Right lobe of liver (tissue), 6 donors: ENCODE data around the gene KLF2. TPM values are rescaled to one million over a fixed set of nuclear protein-coding genes. Genes with fewer than 3 reads are reported as not detected.

Source experiments
- ATAC-seq, 4 donors: fragments of 200-7000 bp; cut with Tn5 transposase; one replicate each; pipeline ENCODE4 v1.9.1; 2020; ENCODE audit warnings: mild to moderate bottlenecking in 4 of 4, moderate library complexity in 4 of 4
- DNase-seq, 3 donors: peaks; one replicate each; pipeline ENCODE4 v3.0.0-alpha.2; 2020
- H3K27ac ChIP-seq, 3 donors: fragments of 200-600 bp; one replicate each; pipeline ENCODE4 v1.8.0; 2022
- H3K27me3 ChIP-seq, 2 donors: fragments of 200-600 bp; one replicate each; pipeline ENCODE4 v1.8.0; 2022
- H3K36me3 ChIP-seq, 4 donors: fragments of 200-600 bp; sonication (generic) in 1 of 4; one replicate each; pipeline versions ENCODE4 v1.5.1 to v1.8.0; 2017 to 2022; ENCODE audit warnings: control low read depth in 1 of 4
- H3K4me1 ChIP-seq, 4 donors: fragments of 200-600 bp; sonication (generic) in 1 of 4; one replicate each; pipeline versions ENCODE4 v1.5.1 to v1.8.0; 2017 to 2022; ENCODE audit warnings: control low read depth in 1 of 4
- H3K4me3 ChIP-seq, 3 donors: fragments of 200-600 bp; one replicate each; pipeline ENCODE4 v1.8.0; 2022
- H3K9me3 ChIP-seq, 4 donors: fragments of 200-600 bp; sonication (generic) in 1 of 4; one replicate each; pipeline versions ENCODE4 v1.5.1 to v1.8.0; 2017 to 2022; ENCODE audit warnings: control low read depth in 1 of 4
- CTCF ChIP-seq, 4 donors: fragments of 200-600 bp in 3 of 4; fragments of 450-650 bp in 1 of 4; IDR thresholded peaks; one replicate each; pipeline versions ENCODE4 v1.5.1 to v1.8.0; 2016 to 2022; ENCODE audit warnings: antibody characterized with exemption in 4 of 4, mild to moderate bottlenecking in 2 of 4
- POLR2A ChIP-seq: fragments of 450-650 bp; IDR thresholded peaks from one replicate; pipeline ENCODE4 v1.6.1; 2017; ENCODE audit warnings: antibody characterized with exemption, mild to moderate bottlenecking
- WGBS: methylation state at CpG from one replicate; pipeline ENCODE4 v1.1.6; 2018; ENCODE audit warnings: low coverage, low lambda C conversion rate; ENCODE audit not compliant: insufficient coverage; ENCODE audit errors: missing lambda C conversion rate; 5-methylcytosine and 5-hydroxymethylcytosine counted together
- intact Hi-C, 2 donors: fragments of 100-400 bp; cut with DNase I; formaldehyde crosslinking; loops; one replicate each; pipeline versions ENCODE4 v1.11.2 to v1.14.1; 2022
- total RNA-seq, 6 experiments: library from RNA; depleted of rRNA in 2 of 6; stranded (reverse); fragments of >200 nt in 2 of 6; fragmentation: NEBNext Ultra II Directional in 3 of 6; extraction: Animal tissue kit (Norgen Biotek cat#: 25700) in 3 of 6; gene quantifications; one replicate each; pipeline versions ENCODE4 v1.1.0 to v1.2.4, GENCODE V29; 2016 to 2023
- donor health status: DM: no; HTN: yes; CAD: no.
- donor health status: DM: no; HTN: no; CAD: no.
- donor health status: DM: no; HTN: no; CAD: no.
- donor health status: DM: no; HTN: yes; CAD: no.
- donor health status: DM: no; HTN: yes; CAD: no.

KLF2 gene
- total RNA-seq, 6 experiments from 2014 or later, result 3.7 to 10.1 (median 4.8) TPM

- no peak for ATAC-seq
- intact Hi-C loops, result no loop called here
- no peak for TF ChIP-seq POLR2A
- DNase-seq, result no peak
- WGBS, result 76% methylated on average over 9 of the region's 21 CpGs
- H3K9me3 ChIP-seq, result no peaks in the 10 kb centered on the region
- no peaks in the 10 kb centered on the region for H3K4me1 ChIP-seq
- H3K27ac ChIP-seq, result no peak overlapping the region
- H3K36me3 ChIP-seq, result no peaks in the 10 kb centered on the region
- H3K27me3 ChIP-seq, result no peaks in the 10 kb centered on the region
- H3K4me3 ChIP-seq, result no peak overlapping the region
These were observed 17.8 kb upstream of the KLF2 start for GRCh38 chr19:16306728-16307402.

- DNase-seq (no peak), ATAC-seq (no peak)
- Histone ChIP-seq H3K27ac (no peak overlapping the region), H3K9me3 (no peaks in the 10 kb centered on the region), H3K27me3 (no peaks in the 10 kb centered on the region), H3K4me1 (no peaks in the 10 kb centered on the region), H3K4me3 (no peak overlapping the region), H3K36me3 (no peaks in the 10 kb centered on the region)
- TF ChIP-seq CTCF (IDR thresholded peaks at IDR 0.05), result no peak
- no peak for TF ChIP-seq POLR2A
- WGBS, result 100% methylated on average over 4 of the region's 5 CpGs
- intact Hi-C loops, result no loop called here
These were observed 16.5 kb upstream of the KLF2 start for GRCh38 chr19:16308081-16308480.

- Histone ChIP-seq H3K4me1 (no peaks in the 10 kb centered on the region), H3K4me3 (no peak overlapping the region), H3K27me3 (no peaks in the 10 kb centered on the region), H3K9me3 (no peaks in the 10 kb centered on the region), H3K27ac (no peak overlapping the region), H3K36me3 (no peaks in the 10 kb centered on the region)
- TF ChIP-seq CTCF (IDR thresholded peaks at IDR 0.05), result no peak
- no peak for TF ChIP-seq POLR2A
- 91% methylated on average over 2 of the region's 3 CpGs for WGBS
- DNase-seq, result no peak
- intact Hi-C loops, result no loop called here
- ATAC-seq, result no peak
These were observed 15.0 kb upstream of the KLF2 start for GRCh38 chr19:16309643-16310042.

- ATAC-seq (peak; percentile 62 to 70 (median 66)), DNase-seq (no peak)
- no peak overlapping the region for H3K4me3 ChIP-seq
- H3K27ac ChIP-seq, result peak overlapping the region in 2 of 3 donors; percentile 24 to 38
- no peak for TF ChIP-seq CTCF (IDR thresholded peaks at IDR 0.05)
- TF ChIP-seq POLR2A, result no peak
- intact Hi-C loops, result no loop called here
- 35% methylated on average over 2 of the region's 13 CpGs for WGBS
- no peaks in the 10 kb centered on the region for H3K36me3 ChIP-seq
- no peaks in the 10 kb centered on the region for H3K27me3 ChIP-seq
- H3K4me1 ChIP-seq, result no peaks in the 10 kb centered on the region
- H3K9me3 ChIP-seq, result no peaks in the 10 kb centered on the region
These were observed 8.7 kb upstream of the KLF2 start for GRCh38 chr19:16315825-16316505.

GRCh38 chr19:16316506-16316882, 8.1 kb upstream of the KLF2 start:
- intact Hi-C loops, result no loop called here
- Histone ChIP-seq H3K4me3 (no peak overlapping the region), H3K27ac (peak overlapping the region in 2 of 3 donors; percentile 24 to 38), H3K27me3 (no peaks in the 10 kb centered on the region), H3K36me3 (no peaks in the 10 kb centered on the region), H3K4me1 (no peaks in the 10 kb centered on the region), H3K9me3 (no peaks in the 10 kb centered on the region)
- peak; percentile 47 to 62 (median 58) for ATAC-seq
- WGBS, result 85% methylated on average over 3 of the region's 3 CpGs
- TF ChIP-seq CTCF (IDR thresholded peaks at IDR 0.05), result no peak
- TF ChIP-seq POLR2A, result no peak
- DNase-seq, result no peak
